GM04503 (cell line): Measurements from ENCODE around the gene ZNF462.
A peak's percentile ranks its signal among the peaks of the same experiment; 100 is the strongest.

Experiments
- DNase-seq: peaks from one replicate; pipeline ENCODE4 v3.0.0-alpha.2; 2012; ENCODE audit warnings: low read depth

Gene ZNF462

GRCh38 chr9:106864373-106865143 lies 1.6 kb downstream of the ZNF462 start:
- DNase-seq: no peak

- no peak for DNase-seq
Measured at GRCh38 chr9:106866243-106866642, 3.3 kb downstream of the ZNF462 start.

- DNase-seq: no peak
Measured at GRCh38 chr9:106867286-106867685, 4.3 kb downstream of the ZNF462 start.

- DNase-seq: no peak
Measured at GRCh38 chr9:106868087-106868486, 5.1 kb downstream of the ZNF462 start.

GRCh38 chr9:106868565-106868964 lies 5.6 kb downstream of the ZNF462 start:
- no peak for DNase-seq

- DNase-seq: no peak
Measured at GRCh38 chr9:106869028-106869427, 6.1 kb downstream of the ZNF462 start.

- DNase-seq: no peak
Measured at GRCh38 chr9:106869458-106869857, 6.5 kb downstream of the ZNF462 start.

GRCh38 chr9:106872641-106873040 lies 9.7 kb downstream of the ZNF462 start:
- DNase-seq: no peak

GRCh38 chr9:106874031-106874430 lies 11.1 kb downstream of the ZNF462 start:
- DNase-seq: no peak

- DNase-seq: no peak
Measured at GRCh38 chr9:106874652-106875051, 11.7 kb downstream of the ZNF462 start.

- no peak for DNase-seq
Measured at GRCh38 chr9:106875529-106875928, 12.6 kb downstream of the ZNF462 start.

GRCh38 chr9:106877345-106877744 lies 14.4 kb downstream of the ZNF462 start:
- DNase-seq: no peak

GRCh38 chr9:106878081-106878837 lies 15.3 kb downstream of the ZNF462 start:
- DNase-seq: no peak

GRCh38 chr9:106878934-106879333 lies 16.0 kb downstream of the ZNF462 start:
- peak; percentile 71 for DNase-seq

- DNase-seq: no peak
Measured at GRCh38 chr9:106879439-106879882, 16.5 kb downstream of the ZNF462 start.

- no peak for DNase-seq
Measured at GRCh38 chr9:106880081-106880480, 17.1 kb downstream of the ZNF462 start.

GRCh38 chr9:106880863-106881262 lies 17.9 kb downstream of the ZNF462 start:
- no peak for DNase-seq

- no peak for DNase-seq
Measured at GRCh38 chr9:106883030-106883429, 20.1 kb downstream of the ZNF462 start.

- DNase-seq: no peak
Measured at GRCh38 chr9:106883626-106884190, 20.7 kb downstream of the ZNF462 start.

GRCh38 chr9:106885451-106885850 lies 22.5 kb downstream of the ZNF462 start:
- peak; percentile 70 for DNase-seq

- DNase-seq: no peak
Measured at GRCh38 chr9:106886111-106887046, 23.4 kb downstream of the ZNF462 start.

- DNase-seq: no peak
Measured at GRCh38 chr9:106887066-106887465, 24.1 kb downstream of the ZNF462 start.
